ENCODE data around the gene FNDC3B. TPM values are rescaled to one million over a fixed set of nuclear protein-coding genes. Genes with fewer than 3 reads are reported as not detected.

The FNDC3B gene
- total and polyA plus RNA-seq, 9 donors: 22.1 to 198 (median 108) TPM

DNA sequence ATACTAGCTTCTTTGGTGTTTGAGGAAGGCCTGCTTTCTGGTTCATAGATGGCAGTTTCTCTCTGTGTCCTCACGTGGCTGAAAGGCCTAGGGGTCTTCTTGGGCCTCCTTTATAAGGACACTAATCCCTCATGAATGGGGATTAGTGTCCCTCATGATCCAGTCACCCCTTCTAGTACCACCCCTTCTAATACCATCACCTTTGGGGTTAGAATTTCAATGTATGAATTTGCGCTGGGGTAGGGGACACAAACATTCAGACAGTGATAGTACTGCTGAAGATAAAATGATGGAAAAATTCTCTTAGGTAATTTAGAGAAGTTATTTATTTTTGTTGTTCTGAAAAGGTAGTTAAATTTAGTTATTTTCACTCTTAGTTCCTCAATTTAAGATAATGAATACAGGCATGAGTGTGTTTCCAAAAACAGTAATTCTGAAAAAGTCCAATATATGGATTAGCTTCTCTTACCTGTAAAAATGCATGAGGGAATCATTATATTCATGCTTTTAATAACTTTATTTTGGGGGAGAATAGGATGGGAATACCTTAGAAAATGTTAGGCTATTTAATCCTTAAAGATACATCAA is 103.6 kb downstream of the FNDC3B start:
- H3K36me3 ChIP-seq: no peaks in the 10 kb centered on the region
- intact Hi-C loops (cut with DNase I): no loop called here
- TF ChIP-seq, protein P1, sequence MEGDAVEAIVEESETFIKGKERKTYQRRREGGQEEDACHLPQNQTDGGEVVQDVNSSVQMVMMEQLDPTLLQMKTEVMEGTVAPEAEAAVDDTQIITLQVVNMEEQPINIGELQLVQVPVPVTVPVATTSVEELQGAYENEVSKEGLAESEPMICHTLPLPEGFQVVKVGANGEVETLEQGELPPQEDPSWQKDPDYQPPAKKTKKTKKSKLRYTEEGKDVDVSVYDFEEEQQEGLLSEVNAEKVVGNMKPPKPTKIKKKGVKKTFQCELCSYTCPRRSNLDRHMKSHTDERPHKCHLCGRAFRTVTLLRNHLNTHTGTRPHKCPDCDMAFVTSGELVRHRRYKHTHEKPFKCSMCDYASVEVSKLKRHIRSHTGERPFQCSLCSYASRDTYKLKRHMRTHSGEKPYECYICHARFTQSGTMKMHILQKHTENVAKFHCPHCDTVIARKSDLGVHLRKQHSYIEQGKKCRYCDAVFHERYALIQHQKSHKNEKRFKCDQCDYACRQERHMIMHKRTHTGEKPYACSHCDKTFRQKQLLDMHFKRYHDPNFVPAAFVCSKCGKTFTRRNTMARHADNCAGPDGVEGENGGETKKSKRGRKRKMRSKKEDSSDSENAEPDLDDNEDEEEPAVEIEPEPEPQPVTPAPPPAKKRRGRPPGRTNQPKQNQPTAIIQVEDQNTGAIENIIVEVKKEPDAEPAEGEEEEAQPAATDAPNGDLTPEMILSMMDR (IDR thresholded peaks at IDR 0.05): no peak
- no peak for TF ChIP-seq EP300 (IDR thresholded peaks at IDR 0.05)
- no peak for TF ChIP-seq POLR2A (IDR thresholded peaks at IDR 0.05)
- DNase-seq: no peak
- H3K9me3 ChIP-seq: no peaks in the 10 kb centered on the region
- WGBS, 3 donors: 91 to 96% (median 92%) methylated on average over 2 of the region's 2 CpGs
- no peak overlapping the region for H3K4me3 ChIP-seq
- H3K27me3 ChIP-seq: no peaks in the 10 kb centered on the region
- peaks cover 11% of the 10 kb centered on the region for H3K4me1 ChIP-seq (ENCODE audit: insufficient read depth)
- no peak overlapping the region for H3K27ac ChIP-seq

DNA sequence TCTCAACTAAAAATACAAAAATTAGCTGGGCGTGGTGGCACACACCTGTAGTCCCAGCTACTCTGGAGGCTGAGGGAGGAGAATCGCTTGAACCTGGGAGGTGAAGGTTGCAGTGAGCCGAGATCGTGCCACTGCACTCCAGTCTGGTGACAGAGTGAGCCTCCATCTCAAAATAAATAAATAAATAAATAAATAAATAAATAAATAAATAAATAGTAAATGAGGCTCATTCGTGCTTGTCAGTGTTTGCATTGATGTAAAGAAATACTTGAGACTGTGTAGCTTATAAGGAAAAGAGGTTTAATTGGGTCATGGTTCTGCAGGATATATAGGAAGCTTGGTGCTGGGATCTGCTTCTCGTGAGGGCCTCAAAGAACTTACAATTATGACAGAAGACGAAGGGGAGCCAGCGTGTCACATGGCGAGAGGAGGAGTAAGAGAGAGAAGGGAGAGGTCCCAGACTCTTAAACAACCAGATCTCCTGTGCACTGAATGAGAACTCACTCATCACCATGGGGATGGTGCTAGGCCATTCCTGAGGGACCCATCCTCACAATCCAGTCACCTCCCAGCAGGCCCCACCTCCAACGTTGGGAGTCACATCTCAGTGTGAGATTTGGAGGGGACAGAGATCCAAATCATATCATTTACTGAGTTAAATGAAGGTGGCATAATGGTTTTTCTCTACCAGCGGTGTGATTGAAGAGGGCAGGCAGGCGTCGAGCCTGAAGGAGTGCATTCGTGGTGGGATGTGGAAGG is 104.5 kb downstream of the FNDC3B start:
- H3K27me3 ChIP-seq: no peaks in the 10 kb centered on the region
- H3K4me3 ChIP-seq: no peak overlapping the region
- no peaks in the 10 kb centered on the region for H3K9me3 ChIP-seq
- TF ChIP-seq, protein P1 (IDR thresholded peaks at IDR 0.05): no peak
- TF ChIP-seq EP300 (IDR thresholded peaks at IDR 0.05): no peak
- no peak for TF ChIP-seq POLR2A (IDR thresholded peaks at IDR 0.05)
- H3K27ac ChIP-seq: no peak overlapping the region
- no peak for DNase-seq
- intact Hi-C loops (cut with DNase I): no loop called here
- WGBS, 3 donors: 91 to 93% (median 92%) methylated on average over 14 of the region's 14 CpGs
- no peaks in the 10 kb centered on the region for H3K36me3 ChIP-seq
- H3K4me1 ChIP-seq (ENCODE audit: insufficient read depth): peaks cover 9% of the 10 kb centered on the region

DNA sequence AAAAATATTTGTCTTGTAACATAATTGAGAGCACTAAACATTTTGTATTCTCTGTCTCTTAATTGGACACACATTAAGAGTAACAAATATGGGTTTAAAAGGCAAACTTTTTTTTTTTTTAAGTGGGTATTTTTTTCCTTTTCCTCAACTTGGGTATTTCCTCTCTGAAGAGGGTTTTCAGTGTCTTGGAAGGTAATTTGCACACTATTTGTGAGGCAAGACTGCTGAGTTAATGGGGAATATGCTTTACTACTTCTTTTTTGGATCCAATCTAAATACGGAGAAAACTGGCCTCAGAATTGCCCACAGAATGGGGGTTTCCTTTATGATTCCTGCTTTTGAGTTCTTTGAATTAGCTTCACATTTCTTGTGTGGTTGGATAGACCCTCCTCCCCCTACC is 105.2 kb downstream of the FNDC3B start:
- H3K27me3 ChIP-seq: no peaks in the 10 kb centered on the region
- TF ChIP-seq EP300 (IDR thresholded peaks at IDR 0.05) (no peak), POLR2A (IDR thresholded peaks at IDR 0.05) (no peak)
- TF ChIP-seq, protein P1 (IDR thresholded peaks at IDR 0.05): no peak
- no peaks in the 10 kb centered on the region for H3K9me3 ChIP-seq
- no peak for DNase-seq
- H3K27ac ChIP-seq: no peak overlapping the region
- no peak overlapping the region for H3K4me3 ChIP-seq
- intact Hi-C loops (cut with DNase I): no loop called here
- 85 to 88% (median 85%) methylated on average over 1 of the region's 1 CpG for WGBS, 3 donors
- H3K4me1 ChIP-seq (ENCODE audit: insufficient read depth): peaks cover 9% of the 10 kb centered on the region
- H3K36me3 ChIP-seq: no peaks in the 10 kb centered on the region

DNA sequence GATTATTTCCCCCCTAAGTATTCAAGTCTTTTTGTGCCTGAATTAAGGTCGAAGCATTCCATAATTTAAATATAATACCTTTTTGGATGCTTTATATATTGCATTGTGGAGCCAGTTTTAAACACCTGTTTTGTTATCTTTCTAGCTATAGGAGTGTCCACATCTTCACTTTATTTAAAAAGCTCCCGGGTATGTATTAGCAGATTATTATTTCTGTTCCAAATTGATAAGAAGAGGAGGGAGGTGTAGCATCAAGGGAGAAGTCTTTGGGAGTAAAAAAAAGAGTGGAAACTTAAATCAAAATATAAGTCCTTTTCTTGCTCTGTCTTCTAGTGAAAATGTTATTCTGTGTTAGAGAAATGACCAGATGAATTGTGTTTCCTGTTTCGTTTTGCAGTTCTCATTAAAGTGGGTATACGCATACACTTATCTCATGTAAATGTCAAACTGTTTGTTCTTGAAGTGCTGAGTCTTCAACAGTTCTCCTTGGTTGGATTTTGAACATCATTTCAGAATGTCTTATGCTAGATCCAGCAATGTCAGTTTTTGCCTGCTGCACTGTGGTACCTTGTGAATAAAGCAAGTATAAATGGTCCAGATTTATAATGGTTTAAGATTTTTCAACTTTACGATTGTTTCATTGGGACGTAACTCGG is 105.8 kb downstream of the FNDC3B start:
- TF ChIP-seq POLR2A (IDR thresholded peaks at IDR 0.05) (no peak), EP300 (IDR thresholded peaks at IDR 0.05) (no peak)
- TF ChIP-seq, protein P1 (IDR thresholded peaks at IDR 0.05): no peak
- H3K36me3 ChIP-seq: no peaks in the 10 kb centered on the region
- DNase-seq: no peak
- intact Hi-C loops (cut with DNase I): no loop called here
- H3K27ac ChIP-seq: no peak overlapping the region
- no peak overlapping the region for H3K4me3 ChIP-seq
- WGBS, 3 donors: 65 to 69% (median 67%) methylated on average over 7 of the region's 7 CpGs
- peaks cover 7% of the 10 kb centered on the region for H3K4me1 ChIP-seq (ENCODE audit: insufficient read depth)
- no peaks in the 10 kb centered on the region for H3K27me3 ChIP-seq
- H3K9me3 ChIP-seq: no peaks in the 10 kb centered on the region
